ENCODE measurements around the gene DYNLT2B.

DYNLT2B gene

DNA sequence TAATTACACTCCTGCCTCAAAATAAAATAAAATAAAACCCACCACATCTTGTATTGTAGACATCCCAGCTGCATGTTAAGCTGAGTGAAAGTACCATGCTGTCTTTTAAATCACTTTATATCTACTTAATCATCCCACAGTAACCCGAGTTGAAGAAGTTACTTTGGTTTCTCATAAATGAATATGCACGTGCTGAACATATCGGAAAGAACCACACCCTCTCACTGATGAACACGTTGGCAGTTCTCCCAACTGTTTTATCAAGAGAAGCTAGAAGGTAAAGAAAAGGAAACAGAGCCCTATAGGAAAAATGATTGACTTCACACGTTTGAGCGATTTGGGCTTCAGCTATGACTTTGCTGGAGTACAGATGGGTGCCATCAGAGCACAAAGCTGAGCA, 36.1 kb upstream of the DYNLT2B start:
- H3K4me3 ChIP-seq (ENCODE audit: low read length, poor library complexity, severe bottlenecking), result no peak overlapping the region
- no peaks in the 10 kb centered on the region for H3K9me3 ChIP-seq (ENCODE audit: insufficient read depth, low read depth, low read length)
- no peaks in the 10 kb centered on the region for H4K20me1 ChIP-seq (ENCODE audit: insufficient read depth, low read length, poor library complexity, severe bottlenecking)
- no peaks in the 10 kb centered on the region for H3K27me3 ChIP-seq (ENCODE audit: insufficient read depth, low read length, poor library complexity, severe bottlenecking)
- H3K4me2 ChIP-seq (ENCODE audit: low read depth, low read length, poor library complexity, severe bottlenecking), result no peak overlapping the region
- no peaks in the 10 kb centered on the region for H3K79me2 ChIP-seq (ENCODE audit: insufficient read depth, low read length)
- H3K36me3 ChIP-seq (ENCODE audit: insufficient read depth, low read length), result peaks cover 55% of the 10 kb centered on the region
- H3F3A ChIP-seq (ENCODE audit: low read depth), result no peaks in the 10 kb centered on the region
- TF ChIP-seq, protein P1, sequence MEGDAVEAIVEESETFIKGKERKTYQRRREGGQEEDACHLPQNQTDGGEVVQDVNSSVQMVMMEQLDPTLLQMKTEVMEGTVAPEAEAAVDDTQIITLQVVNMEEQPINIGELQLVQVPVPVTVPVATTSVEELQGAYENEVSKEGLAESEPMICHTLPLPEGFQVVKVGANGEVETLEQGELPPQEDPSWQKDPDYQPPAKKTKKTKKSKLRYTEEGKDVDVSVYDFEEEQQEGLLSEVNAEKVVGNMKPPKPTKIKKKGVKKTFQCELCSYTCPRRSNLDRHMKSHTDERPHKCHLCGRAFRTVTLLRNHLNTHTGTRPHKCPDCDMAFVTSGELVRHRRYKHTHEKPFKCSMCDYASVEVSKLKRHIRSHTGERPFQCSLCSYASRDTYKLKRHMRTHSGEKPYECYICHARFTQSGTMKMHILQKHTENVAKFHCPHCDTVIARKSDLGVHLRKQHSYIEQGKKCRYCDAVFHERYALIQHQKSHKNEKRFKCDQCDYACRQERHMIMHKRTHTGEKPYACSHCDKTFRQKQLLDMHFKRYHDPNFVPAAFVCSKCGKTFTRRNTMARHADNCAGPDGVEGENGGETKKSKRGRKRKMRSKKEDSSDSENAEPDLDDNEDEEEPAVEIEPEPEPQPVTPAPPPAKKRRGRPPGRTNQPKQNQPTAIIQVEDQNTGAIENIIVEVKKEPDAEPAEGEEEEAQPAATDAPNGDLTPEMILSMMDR (conservative IDR thresholded peaks at IDR 0.05; ENCODE audit: low read length), result no peak
- TF ChIP-seq EZH2phosphoT487 (IDR thresholded peaks at IDR 0.05; ENCODE audit: borderline replicate concordance), result no peak
- no peaks in the 10 kb centered on the region for H3K9me2 ChIP-seq (replicated peaks; ENCODE audit: low read depth, low read length)
- H2AFZ ChIP-seq (ENCODE audit: low read length), result no peak overlapping the region
- H3K4me1 ChIP-seq (ENCODE audit: insufficient read depth, low read length, poor library complexity, severe bottlenecking), result no peaks in the 10 kb centered on the region
- H3K9ac ChIP-seq (ENCODE audit: low read depth, low read length, poor library complexity, severe bottlenecking), result no peak overlapping the region

DNA sequence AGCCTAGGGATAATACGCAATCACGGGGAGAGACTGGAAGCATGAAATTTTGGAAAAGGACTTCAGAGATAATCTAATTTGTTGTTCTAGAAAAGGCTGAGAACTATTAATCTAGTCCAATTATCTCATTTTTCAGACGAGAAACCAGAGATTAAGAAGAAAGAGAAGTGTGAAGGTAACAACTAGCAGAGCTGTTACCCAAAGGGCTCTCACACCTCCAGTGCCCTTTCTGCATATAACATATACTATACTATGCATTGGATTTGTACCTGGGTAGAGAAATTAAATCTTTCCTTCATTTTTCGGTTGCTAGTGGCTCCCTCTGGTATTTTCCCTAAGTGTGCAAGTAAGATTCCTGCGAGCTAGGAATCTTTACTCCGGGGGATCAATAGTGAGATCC, 33.5 kb upstream of the DYNLT2B start:
- Histone ChIP-seq H3K9me2 (replicated peaks; ENCODE audit: low read depth, low read length) (no peaks in the 10 kb centered on the region), H3K36me3 (ENCODE audit: insufficient read depth, low read length) (peaks cover 35% of the 10 kb centered on the region), H3K9me3 (ENCODE audit: insufficient read depth, low read depth, low read length) (no peaks in the 10 kb centered on the region), H3K4me1 (ENCODE audit: insufficient read depth, low read length, poor library complexity, severe bottlenecking) (no peaks in the 10 kb centered on the region), H3K4me2 (ENCODE audit: low read depth, low read length, poor library complexity, severe bottlenecking) (no peak overlapping the region), H3K27me3 (ENCODE audit: insufficient read depth, low read length, poor library complexity, severe bottlenecking) (no peaks in the 10 kb centered on the region), H3F3A (ENCODE audit: low read depth) (no peaks in the 10 kb centered on the region), H2AFZ (ENCODE audit: low read length) (no peak overlapping the region), H4K20me1 (ENCODE audit: insufficient read depth, low read length, poor library complexity, severe bottlenecking) (no peaks in the 10 kb centered on the region), H3K4me3 (ENCODE audit: low read length, poor library complexity, severe bottlenecking) (no peak overlapping the region), H3K9ac (ENCODE audit: low read depth, low read length, poor library complexity, severe bottlenecking) (no peak overlapping the region), H3K79me2 (ENCODE audit: insufficient read depth, low read length) (no peaks in the 10 kb centered on the region)
- no peak for TF ChIP-seq EZH2phosphoT487 (IDR thresholded peaks at IDR 0.05; ENCODE audit: borderline replicate concordance)
- TF ChIP-seq, protein P1 (conservative IDR thresholded peaks at IDR 0.05; ENCODE audit: low read length), result no peak

DNA sequence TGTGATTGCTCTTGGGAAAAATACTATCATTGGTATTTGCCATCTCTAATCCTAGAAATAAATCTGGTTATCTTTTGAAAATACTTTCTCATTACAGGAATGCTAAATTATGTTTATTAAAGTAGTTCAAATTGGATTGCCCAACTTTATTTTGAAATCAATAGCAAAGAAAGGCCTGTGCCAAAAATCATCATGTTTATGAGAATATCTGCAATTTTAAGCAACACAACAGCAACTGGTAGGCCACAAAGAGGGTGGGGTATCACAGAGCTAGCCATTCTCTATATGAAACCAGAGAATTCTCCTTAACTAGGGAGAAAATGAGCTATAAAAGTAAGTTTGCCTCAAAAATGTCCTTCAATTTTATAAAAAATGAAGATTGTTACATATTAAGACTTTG, 32.0 kb upstream of the DYNLT2B start:
- H3K9me2 ChIP-seq (replicated peaks; ENCODE audit: low read depth, low read length), result no peaks in the 10 kb centered on the region
- no peak overlapping the region for H2AFZ ChIP-seq (ENCODE audit: low read length)
- H3K27me3 ChIP-seq (ENCODE audit: insufficient read depth, low read length, poor library complexity, severe bottlenecking), result no peaks in the 10 kb centered on the region
- TF ChIP-seq, protein P1 (conservative IDR thresholded peaks at IDR 0.05; ENCODE audit: low read length), result no peak
- TF ChIP-seq EZH2phosphoT487 (IDR thresholded peaks at IDR 0.05; ENCODE audit: borderline replicate concordance), result no peak
- no peaks in the 10 kb centered on the region for H3K79me2 ChIP-seq (ENCODE audit: insufficient read depth, low read length)
- no peaks in the 10 kb centered on the region for H3K9me3 ChIP-seq (ENCODE audit: insufficient read depth, low read depth, low read length)
- H3K36me3 ChIP-seq (ENCODE audit: insufficient read depth, low read length), result peaks cover 20% of the 10 kb centered on the region
- H3F3A ChIP-seq (ENCODE audit: low read depth), result no peaks in the 10 kb centered on the region
- no peaks in the 10 kb centered on the region for H4K20me1 ChIP-seq (ENCODE audit: insufficient read depth, low read length, poor library complexity, severe bottlenecking)
- no peak overlapping the region for H3K4me3 ChIP-seq (ENCODE audit: low read length, poor library complexity, severe bottlenecking)
- no peaks in the 10 kb centered on the region for H3K4me1 ChIP-seq (ENCODE audit: insufficient read depth, low read length, poor library complexity, severe bottlenecking)
- H3K4me2 ChIP-seq (ENCODE audit: low read depth, low read length, poor library complexity, severe bottlenecking), result no peak overlapping the region
- H3K9ac ChIP-seq (ENCODE audit: low read depth, low read length, poor library complexity, severe bottlenecking), result no peak overlapping the region
